Epithelial cell of esophagus (primary cell): ENCODE data around the gene SMCO2.
"Not testable (repeated sequence)": the region's sequence is repeated elsewhere in the genome, so short reads cannot be mapped to it uniquely, and the experiment has no call there.

Source experiments
- DNase-seq: peaks from one replicate; pipeline ENCODE4 v3.0.0; 2010; ENCODE audit warnings: low read depth
- H3K4me3 ChIP-seq: 2 replicates; pipeline ENCODE4 v1.5.1; 2011; ENCODE audit warnings: mild to moderate bottlenecking, low read length, control low read depth
- CTCF ChIP-seq: IDR thresholded peaks from 2 replicates; pipeline ENCODE4 v1.5.1; 2011; ENCODE audit warnings: low read depth, mild to moderate bottlenecking, low read length, control low read depth, inconsistent platforms; ENCODE audit not compliant: insufficient read depth; ENCODE audit errors: missing control alignments

Gene SMCO2

GRCh38 chr12:27534765-27535161 is 88.2 kb downstream of the SMCO2 start:
- no peak overlapping the region for H3K4me3 ChIP-seq
- no peak for DNase-seq
- no peak for TF ChIP-seq CTCF

- no peak for TF ChIP-seq CTCF
- no peak overlapping the region for H3K4me3 ChIP-seq
- no peak for DNase-seq
These were observed 88.8 kb downstream of the SMCO2 start for GRCh38 chr12:27535318-27535717.

- no peak for TF ChIP-seq CTCF
- no peak for DNase-seq
- H3K4me3 ChIP-seq, result no peak overlapping the region
These were observed 91.5 kb downstream of the SMCO2 start for GRCh38 chr12:27537855-27538675.

- DNase-seq, result peak; percentile 20
- no peak overlapping the region for H3K4me3 ChIP-seq
- no peak for TF ChIP-seq CTCF
These were observed 92.7 kb downstream of the SMCO2 start for GRCh38 chr12:27539191-27539631.

GRCh38 chr12:27541031-27541719 is 94.6 kb downstream of the SMCO2 start:
- DNase-seq, result peak; percentile 93
- no peak overlapping the region for H3K4me3 ChIP-seq
- no peak for TF ChIP-seq CTCF

- no peak overlapping the region for H3K4me3 ChIP-seq
- DNase-seq, result peak; percentile 95
These were observed 96.1 kb downstream of the SMCO2 start for GRCh38 chr12:27542628-27543027.

GRCh38 chr12:27544858-27545257 is 98.3 kb downstream of the SMCO2 start:
- H3K4me3 ChIP-seq, DNase-seq: not testable (repeated sequence)

More at GRCh38 chr12:27542628-27543027, 96.1 kb downstream of the SMCO2 start:
- TF ChIP-seq CTCF, result no peak
